Hippocampal formation (tissue), 2 donors: ENCODE data around the gene TMEM245.

Experiments used
- DNase-seq, 2 donors: peaks; one replicate each; lab custom pipeline; 2025; lab: John Stamatoyannopoulos, UW

The TMEM245 gene

DNA sequence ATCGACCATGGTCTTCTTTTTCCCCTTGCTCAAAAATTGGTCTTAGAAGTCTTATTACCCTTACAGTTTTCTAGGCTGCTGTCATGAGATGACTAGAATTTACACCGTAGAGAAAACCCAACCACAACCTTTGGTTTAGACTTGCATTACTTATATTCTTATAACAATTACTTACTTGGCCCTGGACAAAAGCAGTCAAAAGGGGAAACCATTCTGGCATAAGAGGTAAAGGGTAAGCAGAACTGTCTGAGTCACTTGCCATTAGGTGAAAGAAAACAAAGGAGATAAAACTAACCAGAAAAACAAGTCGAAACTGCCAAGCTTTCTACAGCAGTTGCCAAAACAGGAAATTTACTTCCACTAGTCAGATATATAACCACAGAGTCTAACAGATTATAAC is 17.9 kb downstream of the TMEM245 start:
- no peak for DNase-seq

DNA sequence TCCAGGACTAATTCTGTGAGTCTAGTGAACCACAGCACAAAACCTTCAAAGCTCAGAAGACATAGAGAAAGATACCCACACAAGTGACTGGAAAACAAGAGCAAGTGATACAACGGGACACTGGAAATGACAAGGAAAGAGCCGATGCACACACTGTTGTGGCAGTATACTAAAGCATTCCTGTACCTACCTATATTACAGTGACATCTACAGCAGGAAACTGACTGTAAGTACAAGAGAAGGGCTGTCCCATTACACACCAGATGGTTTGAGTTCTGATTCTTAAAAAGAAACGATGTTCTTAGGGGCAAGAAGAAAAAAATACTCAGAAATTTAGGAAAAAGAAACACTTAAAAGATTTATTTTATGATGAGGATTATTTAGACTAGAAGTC is 18.5 kb downstream of the TMEM245 start:
- DNase-seq: no peak

DNA sequence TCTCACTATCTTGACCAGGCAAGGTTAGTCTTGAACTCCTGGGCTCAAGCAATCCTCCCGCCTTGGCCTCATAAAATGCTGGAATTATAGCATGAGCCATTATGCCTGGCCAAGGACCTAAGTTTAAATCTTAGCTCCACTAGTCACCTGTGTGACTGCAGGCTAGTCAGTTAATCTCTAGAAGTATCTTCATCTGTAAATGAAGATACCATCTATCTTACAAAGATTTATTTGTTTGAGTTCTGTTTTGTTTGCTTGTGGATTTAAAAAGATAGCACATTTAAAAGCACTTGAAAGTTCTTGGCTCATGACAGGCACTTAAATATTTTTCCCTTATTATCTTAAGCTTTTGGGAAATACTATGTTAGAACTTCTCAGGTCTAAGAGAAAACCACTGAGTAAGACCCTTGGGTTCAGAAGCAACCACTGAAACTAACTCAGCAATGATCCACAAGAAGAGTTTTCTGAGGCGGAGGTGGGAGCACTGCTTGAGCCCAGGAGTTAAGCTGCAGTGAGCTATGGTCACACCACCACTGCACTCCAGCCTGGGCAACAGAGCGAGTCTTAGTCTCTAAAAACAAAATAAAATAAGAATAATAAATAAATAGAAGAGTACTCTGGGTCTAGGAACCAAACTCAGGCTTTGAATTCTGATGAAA is 19.1 kb downstream of the TMEM245 start:
- no peak for DNase-seq

DNA sequence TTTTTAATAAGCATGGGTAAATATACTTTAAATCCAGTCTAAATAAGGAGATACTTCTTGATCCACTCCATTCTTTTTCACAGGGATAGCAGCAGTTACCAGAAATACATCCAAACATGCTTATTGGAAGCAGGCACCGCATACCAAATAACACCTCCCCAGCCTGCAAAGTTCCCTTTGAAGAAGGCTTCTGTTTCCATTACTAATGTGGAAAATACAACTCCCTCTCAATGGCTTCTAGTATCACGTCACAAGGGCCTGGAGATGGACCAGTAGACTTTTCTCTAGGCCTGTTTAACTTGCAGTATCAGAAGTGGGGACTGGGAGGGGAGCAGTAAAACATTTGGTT is 20.8 kb downstream of the TMEM245 start:
- DNase-seq: peak in 1 of 2 donors; percentile 71

DNA sequence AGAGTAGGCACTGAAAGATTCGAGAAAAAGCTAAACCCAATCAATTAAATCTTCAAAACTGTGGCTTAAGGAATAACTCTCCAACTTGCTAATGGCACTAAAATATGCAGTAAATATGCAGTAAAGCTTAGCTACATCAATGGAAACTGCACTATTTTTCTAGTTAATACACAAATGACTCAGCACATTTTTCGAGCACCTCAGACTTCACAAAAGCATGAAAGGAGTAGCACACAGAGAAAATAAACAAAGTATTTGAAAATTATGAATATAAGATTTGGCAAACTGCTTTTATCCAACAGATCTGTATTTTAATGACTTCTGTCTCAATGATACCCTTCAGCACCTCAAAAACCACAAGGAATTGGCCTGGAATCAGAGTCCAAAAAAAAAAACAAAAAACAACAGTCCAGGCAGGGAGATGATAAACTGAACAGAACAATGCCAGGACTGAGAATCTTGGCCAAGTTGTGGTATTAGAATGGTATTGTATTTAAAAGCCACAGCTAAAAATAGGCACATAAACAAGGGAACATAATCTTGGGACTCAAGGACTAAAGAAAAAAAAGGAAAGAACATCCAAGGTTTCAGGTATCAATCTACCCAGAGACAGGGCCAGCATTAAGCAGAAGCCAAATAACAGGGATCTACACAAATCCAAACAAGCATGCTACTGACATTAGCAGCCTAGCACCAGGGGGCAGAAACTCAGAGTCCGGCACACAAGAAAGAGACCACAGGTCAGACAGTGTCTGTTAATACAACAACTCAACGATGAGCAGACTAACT is 21.4 kb downstream of the TMEM245 start:
- DNase-seq: peak; percentile 33 to 73

DNA sequence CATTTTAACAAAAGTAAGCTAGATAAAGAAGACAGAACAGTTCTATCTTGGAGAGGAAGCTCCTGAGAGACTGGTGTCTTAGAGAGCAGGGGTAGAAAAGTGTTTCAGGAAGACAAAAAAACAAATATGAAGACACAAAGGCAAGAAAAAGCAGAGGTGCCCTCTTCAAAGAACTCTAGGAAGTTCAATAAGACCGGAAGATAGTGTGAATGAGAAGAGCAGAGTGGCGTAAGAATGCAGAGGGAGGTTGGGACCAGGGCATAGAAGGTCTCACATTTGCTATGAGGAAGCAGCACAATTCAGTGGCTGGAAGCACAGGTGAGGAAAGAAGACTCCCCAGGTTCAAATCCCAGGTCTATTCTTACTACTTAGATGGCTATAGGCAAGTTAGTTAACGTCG is 22.6 kb downstream of the TMEM245 start:
- DNase-seq: no peak

DNA sequence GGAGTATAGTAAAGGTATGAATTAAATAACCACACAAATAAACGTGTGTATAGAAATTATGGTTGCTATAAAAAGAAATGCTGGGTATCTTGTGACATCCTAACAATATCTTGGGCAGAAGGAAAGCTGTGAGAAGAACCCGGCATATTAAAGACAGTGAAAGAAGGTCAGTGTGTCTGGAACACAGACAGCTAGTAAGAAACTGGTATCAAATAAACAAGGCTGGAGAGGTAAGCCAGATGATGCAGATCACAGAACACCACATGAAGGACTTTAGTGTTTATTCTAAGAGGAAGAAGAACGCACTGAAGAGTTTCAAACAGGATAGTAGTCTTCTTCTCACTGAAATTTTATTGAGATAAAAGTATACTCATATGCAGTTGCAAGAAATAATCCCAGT is 24.4 kb downstream of the TMEM245 start:
- no peak for DNase-seq

DNA sequence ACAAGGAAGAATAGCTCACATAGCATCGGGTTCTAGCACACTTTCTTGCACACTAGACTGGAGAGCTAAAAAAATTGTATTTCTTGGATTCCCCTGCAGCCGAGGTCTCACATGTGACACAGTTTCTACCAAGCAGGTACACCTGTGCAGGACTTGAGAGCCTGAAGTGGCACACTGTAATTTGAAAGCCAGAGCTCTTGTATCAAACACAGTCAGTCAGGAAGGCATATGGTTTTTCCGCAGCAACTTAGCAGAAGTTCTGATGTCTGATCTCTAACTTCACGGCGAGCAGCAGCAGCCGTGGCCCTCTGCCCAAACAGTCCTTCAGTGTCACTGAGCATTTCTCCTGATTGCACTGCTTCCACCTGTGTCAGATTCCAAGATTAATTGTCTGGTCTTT is 25.5 kb downstream of the TMEM245 start:
- no peak for DNase-seq

DNA sequence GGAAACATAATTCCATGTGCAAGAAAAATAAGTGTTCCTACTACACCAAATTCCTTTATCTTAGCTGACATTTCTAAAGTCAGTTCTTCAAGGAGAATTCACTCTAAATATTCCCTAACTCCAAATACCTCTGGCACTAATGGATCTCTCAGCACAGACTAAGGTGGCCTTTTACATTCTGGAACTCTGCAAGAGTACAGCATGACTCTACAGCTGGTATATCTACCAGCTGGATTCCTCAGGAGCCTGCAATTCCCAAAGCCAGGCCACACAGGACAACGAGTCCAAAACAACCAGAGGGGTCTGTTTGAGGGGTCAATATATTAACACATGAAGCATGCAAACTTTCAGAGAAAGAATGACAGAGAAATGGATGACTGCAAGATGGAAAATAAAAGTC is 27.2 kb downstream of the TMEM245 start:
- no peak for DNase-seq

DNA sequence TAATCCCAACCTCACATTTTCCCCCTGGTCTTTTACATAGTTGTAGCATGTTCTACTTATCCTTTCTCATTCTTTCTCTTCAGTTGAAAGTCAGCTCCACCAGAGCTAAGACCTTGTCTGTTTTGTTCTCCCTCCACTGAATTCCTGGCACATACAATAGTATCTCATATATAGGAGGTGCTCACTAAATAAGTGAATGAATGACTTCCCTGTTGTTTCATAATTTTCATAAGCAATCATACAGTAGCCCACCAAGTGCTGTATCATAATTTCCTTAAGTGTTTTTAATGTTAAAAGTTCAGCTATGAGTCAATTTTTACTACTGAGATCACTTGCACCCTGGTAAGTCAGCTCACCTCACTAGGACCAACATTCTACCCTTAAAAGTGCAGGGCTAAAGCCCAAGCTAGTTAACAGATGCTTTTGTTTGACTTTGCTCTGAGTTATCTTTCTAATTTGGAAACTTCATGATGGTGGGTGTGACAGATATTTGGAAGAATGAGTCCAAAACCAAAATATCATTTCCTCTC is 27.6 kb downstream of the TMEM245 start:
- no peak for DNase-seq

DNA sequence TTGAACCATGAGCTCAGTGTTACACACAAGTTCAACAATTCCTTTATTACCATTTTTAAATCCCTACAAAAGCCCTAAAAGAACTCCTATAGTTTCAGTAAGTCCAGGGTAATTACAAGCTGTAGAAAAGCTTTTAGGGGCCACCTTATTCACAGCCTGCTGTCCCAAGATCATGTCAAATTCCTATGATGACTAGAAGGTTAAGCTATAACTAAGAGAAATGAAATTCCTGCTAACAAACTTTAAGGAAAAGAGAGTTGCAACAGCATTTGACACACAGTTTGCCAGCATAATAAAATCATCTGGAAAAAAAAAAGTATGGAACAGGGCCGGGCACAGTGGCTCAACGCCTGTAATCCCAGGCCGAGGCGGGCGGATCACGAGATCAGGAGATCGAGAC is 31.5 kb downstream of the TMEM245 start:
- DNase-seq: no peak

DNA sequence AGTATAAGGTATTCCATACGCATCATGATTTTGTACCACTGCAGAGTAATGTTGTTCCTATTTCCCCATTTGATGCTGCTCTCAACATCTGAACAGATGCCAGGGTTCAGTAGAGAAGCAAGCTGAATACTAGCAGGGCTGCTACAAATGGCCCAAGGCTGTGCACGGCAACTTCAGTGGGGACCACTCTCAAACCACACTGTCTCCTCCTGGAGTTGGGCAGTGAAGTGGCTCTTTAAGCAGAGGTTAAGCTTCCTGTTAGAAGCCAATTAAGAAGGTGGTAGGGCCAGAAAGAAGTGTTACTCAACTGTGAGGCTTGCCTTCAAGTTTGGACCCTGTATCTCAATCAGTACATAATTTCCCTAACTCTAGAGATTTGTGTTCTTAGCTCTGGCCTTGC is 32.0 kb downstream of the TMEM245 start:
- DNase-seq: no peak

DNA sequence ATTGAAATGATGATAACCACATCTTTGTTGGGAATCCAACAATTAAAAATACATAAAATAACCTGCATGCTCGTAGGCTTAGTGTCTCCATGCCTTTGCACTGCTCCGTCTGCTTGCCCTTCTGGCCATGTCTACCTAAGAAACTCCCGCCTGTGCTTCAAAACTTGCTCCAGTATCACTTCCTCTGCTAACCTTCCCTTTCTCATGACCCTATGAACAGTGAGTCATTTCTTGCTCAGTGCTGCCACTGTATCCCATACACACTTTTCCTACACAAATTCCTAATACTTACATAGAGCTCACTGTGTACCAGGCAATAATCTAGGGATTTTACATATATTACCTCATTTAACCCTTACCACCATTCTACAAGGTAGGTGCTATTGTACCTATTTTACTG is 33.5 kb downstream of the TMEM245 start:
- no peak for DNase-seq

DNA sequence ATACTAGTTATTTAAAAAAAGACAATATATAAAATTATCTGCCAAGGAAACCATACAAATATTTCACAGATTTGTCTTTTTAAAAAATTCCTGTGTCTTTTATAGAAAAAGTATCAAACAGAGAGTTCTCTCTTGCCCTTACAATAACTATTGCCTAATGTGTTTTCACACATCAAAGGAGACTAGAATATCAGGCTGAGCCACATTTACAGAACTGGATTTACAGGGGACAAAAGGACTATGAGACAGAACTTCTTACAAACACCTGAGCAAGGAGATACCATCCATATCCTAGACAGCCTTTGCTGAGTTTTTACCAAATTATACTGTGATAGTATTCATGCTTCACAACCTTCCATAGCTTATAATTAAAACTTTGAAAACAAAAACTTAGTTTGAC is 34.2 kb downstream of the TMEM245 start:
- no peak for DNase-seq

DNA sequence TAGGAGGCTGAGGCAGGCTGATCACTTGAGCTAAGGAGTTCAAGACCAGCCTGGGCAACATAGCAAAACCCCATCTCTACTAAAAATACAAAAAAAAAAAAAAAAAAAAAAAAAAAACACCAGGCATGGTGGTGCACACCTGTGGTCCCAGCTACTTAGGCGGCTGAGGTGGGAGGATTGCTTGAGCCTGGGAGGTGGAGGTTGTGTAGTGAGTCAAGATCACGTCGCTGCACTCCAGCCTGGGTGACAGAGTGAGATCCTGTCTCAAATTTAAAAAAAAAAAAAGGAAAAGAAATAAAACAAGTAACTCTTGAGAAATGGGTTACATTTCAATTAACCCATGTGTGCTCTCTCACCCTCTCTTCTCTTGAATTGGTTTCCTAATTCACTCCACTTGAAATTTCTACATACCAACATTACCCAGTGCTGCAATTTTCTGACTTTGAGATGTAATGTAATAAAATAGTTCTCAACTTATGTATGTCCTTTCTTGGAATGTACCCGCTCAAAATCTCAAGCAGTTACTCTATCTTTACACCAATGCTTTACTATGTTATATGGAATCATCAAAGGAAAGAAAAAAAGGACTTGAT is 35.8 kb downstream of the TMEM245 start:
- DNase-seq: no peak

DNA sequence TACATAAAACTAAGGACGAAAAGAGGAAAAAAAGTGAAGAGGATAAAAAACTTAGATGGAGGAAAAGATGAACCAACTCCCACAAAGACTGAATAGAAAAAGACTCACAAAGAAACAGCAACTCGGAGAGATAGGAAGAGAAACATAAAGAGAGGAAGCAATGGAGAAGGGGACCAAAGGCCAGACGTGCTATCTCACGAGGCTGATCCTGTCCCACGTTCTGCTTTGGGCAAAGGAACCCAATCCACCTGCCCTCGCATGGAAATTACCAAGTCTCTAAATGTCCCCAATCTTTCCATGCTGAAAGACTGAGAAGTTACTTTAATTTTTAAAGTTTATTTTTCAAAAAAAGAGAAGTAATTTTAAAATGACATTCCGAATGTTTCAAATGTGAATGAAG is 36.6 kb downstream of the TMEM245 start:
- no peak for DNase-seq

DNA sequence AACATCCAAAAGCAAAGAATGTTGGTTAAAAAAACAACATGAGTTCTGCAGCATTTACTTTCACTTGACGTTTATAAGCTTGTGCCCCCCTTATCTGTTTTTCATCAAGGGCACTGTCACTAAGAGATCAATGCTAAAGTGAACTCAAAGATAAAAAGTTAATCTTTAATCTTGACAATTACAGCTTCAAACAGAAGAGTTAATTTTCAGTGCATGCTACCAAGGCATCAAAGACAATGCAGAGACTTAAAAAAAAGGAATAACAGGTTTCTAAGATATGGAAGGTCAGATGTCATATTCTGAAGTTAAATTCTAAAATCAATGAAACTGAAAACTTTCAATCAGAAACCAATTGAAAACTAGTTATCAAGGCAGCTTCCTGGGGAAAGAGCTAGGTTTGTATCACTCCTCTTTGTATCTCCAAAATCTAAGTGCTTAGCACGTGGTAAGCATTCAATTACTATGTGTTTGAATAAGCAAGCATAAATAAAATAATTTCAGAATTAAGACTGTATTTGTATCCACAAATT is 37.6 kb downstream of the TMEM245 start:
- no peak for DNase-seq

DNA sequence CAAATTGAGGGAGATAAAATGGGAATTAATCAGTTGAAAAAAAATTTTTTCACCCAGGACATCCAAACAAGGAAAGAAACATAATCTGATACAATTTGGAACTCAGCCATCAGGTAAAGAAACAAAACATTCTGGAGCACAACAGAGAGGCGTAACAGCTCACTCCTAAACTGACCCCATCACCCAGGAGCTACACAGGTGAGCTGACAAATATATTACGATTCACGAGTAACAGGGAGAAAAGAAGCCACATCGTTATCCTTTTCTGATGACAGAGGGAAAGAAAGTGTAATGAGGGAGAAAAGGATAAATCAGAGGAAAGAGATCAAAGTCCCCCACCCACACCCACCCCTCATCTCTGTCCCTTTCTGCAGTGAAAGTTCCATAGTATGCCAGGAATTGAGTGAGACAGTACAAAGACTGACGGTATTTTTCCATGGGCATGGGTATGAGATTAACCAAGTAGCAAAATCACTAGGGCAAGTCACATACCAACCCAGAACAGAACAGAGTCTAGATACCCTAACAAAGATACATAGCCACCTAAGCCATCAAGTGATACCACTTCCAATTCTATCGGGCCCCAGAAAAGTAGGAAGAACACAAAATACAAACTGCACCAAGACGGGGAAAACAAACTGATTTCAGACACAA is 45.4 kb downstream of the TMEM245 start:
- DNase-seq: no peak

DNA sequence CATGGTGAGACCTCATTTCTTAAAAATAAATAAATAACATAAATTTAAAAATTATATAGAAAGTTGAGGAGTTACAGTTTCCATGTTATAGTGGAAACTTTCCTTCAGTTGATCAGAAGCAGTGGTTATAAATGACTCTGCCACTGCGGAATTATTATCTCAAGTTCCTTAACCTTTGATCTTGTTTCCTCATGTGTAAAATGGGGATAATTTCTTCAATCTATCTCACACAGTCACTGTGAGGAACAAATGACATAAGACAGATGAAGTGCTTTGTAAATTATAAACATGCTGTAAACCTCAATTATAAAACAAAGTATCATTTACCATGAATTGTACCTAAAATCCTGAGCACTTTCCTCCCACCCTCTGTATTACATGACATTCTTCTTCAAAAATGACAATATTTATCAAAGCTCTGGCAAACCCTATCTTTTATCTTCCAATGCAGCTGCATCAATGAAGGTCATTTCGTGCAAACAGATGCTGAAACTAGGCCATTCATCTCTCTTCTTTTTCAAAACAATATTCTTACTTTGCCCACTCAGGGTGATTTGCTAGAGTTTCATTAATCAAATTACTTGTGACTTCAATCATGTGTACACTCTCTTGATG is 46.8 kb downstream of the TMEM245 start:
- no peak for DNase-seq

DNA sequence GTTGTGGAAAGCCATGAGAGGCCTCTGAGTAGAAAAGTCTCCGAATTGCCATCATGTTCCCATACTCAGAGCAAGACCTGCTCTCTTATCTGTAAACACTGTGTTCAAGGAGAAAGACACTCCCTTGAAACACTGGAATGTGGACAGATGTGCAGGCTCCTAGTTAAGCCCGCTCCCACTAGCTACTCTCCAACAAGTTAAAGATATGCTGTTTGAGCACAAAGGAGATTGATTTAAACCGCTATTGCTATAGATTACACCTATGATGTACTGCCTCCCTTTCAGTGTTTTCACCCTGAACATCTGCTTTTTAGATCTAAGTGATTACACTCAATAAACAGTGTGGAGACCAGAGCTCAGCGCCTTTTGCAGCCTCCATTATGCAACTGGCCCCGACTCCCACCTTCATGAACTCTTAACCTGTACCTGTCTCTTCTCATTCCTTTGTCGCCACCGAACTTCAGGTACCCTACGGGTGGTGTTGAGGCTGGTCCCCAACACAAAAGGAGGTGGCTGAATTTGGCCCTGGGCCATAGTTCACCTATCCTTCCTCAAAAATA is 47.5 kb downstream of the TMEM245 start:
- no peak for DNase-seq

DNA sequence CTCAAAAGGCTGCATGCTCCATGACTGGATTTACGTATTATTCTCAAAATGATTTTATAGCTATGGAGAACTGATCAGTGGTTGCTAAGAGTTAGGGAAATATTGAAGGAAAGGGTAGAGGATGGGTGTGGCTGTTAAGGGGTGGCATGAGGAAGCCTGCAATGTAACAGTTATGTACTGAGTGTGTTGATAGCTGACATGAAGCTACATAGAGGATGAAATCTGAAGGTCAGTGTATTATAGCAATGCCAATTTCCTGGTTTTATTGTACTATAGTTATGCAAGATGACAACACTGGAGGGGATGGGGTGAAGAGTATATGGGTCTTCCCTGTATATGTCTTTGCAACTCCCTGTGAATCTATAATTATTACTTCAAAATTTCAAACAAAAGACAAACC is 51.0 kb downstream of the TMEM245 start:
- DNase-seq: no peak
